GM12874 (cell line): ENCODE results near the gene HOXA5.

Source experiments
- CTCF ChIP-seq: IDR thresholded peaks from 2 replicates; pipeline ENCODE4 v1.5.1; 2011; ENCODE audit warnings: low read depth, mild to moderate bottlenecking, control low read depth, low read length, moderate library complexity; ENCODE audit not compliant: insufficient read depth

Gene HOXA5

DNA sequence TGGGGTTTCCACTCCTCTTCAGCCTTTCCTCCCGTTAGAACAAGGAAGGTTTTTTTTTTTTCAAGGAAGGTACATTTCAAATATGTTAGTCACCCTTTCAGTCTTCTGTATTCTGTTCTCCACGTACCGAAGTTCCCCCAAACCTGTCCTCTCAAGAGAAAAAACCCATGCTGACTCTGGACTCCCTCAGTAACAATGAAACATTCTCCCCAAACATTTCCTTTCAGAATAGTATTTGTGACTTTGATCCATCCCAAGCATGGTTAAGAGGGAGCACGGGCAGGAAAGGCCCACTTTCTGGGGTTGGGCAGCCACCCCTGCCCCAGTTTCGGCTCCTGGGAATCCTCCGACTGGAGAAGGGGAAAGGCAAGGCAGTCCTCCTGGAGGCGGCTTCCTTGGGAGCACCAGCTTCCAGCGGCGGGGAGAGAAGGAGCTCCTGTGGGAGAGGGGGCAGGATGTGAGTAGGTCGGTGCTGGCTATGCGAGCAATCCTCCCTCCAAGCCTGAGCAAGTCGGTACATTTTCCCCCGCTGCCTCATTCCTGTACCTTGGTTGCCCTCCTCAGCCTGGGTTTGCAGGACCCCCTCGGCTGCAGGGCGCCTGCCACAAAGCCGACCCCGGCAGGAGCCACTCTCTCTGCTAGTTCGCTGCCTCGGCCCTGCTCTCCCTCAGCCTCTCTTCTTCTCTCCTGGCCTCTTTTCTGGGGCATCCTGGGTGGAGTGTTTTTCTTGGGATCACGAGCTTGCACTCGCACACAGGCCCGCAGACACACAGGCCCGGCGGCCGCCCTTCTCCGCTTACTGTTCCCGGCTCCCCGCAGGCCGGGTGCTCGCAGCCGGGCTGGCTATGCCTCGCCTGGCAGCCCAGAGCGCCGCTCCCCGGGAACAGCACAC is 45.5 kb downstream of the HOXA5 start:
- 0 out of 2 replicates have a peak, but pooled peaks have one; percentile 5 for TF ChIP-seq CTCF

- TF ChIP-seq CTCF: no peak
These were observed 46.5 kb downstream of the HOXA5 start for GRCh38 chr7:27096768-27097514.

DNA sequence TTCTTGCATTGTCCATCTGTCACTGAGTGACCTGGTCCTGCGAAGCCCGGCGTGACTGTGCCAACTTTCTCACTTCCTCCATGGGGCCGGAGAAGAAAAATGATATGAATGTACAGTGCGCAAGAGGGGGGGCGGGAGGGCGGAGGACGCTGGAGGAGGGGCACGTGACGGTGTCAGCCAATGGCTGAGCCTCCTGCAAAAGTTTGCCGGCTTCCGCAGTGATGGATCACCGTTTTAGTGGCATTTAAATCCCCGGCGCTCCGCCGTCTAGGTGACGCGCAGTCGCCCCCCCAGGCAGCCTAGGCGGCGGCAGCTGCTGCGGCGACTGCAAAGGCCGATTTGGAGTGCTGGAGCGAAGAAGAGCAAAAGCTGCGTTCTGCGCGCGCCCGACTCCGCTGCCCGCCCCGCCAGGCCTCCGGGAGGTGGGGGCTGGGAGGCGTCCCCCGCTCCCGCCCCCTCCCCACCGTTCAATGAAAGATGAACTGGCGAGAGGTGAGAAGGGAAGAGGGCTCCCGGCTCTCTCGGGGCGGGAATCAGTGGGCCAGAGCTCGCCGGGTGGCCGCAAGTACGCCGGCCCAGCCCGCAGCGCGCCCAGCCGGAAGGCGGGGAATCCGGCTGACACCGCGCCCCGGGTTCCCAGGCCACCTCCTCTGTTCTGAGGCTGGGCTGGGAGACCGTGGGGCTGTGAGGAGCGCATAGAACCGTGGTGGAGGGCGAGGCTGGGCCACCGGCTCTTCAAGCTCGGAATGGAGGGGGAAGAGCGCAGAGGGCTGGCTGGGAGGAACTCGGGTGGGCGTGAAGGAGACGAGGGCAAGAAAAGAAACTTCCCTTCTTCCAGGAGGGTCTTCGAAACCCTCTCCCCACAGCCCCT is 47.3 kb downstream of the HOXA5 start, which contains the start of gene HOXA1:
HOXA1 (minus strand) TSS at position 104 of the 871 bp plus-strand sequence; CDS start at position 16, 88 bp downstream.
- 0 out of 2 replicates have a peak, but pooled peaks have one; percentile 17 for TF ChIP-seq CTCF

DNA sequence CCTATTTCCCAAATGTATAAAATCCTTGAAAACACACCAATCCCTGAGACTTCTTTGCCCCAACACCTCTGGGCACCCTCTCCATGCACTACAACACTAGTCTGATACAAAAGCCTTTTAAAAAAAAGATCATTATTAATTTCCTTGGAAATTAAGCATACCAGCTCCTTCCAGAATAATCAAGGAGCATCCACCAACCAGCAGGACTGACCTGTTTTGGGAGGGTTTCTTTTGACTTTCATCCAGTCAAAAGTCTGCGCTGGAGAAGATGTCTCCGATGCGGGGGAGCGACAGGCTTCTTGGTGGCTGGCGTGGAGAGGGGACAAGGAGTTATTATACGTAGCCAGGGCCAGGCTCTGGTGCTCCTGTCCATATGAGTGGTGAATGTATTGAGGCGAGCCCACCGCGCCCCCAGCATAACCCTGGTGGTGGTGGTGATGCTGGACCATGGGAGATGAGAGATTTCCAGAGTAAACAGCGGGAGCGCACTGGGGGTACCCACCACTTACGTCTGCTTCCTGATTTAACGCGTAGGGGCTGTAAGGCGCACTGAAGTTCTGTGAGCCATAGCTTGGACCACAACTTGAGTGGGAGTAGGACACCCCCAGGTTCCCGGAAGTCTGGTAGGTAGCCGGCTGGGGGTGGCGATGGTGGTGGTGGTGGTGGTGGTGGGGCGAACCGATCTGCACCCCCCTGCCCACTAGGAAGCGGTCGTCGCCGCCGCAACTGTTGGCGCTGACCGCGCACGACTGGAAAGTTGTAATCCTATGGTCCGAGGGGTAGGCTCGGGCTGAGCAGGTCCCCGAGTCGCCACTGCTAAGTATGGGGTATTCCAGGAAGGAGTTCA is 48.2 kb downstream of the HOXA5 start:
- no peak for TF ChIP-seq CTCF

DNA sequence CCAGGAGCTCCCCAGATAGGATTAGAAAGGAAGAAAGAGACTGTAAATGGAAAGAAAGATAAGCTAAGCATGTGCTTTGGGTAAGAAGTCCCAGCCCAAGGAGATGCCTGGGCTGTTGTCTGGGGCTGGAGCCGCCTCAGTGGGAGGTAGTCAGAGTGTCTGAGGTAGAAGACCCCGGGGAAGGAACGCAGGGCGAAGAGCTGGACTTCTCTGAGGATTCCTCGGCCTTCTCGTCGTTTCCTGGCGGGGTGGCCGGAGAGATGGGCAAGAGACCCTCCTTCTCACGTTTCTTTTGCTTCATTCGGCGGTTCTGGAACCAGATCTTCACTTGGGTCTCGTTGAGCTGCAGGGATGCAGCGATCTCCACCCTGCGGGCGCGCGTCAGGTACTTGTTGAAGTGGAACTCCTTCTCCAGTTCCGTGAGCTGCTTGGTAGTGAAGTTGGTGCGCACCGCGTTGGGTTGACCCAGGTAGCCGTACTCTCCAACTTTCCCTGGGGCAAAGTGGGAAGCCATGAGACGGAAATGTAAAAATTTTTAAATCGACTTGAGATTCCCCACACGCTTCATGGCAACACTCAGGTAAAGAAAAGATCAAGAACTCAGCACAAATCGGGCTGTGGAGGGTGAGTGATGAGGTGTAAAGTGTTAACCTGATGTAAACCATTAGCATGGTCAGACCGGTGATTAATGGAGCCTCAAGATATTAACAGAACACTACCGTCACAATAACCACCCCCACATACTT is 49.0 kb downstream of the HOXA5 start:
- TF ChIP-seq CTCF: no peak

- no peak for TF ChIP-seq CTCF
These were observed 50.1 kb downstream of the HOXA5 start for GRCh38 chr7:27093184-27093895.
